Astrocyte of the spinal cord (primary cell): Measurements from ENCODE around the gene PRKAR2B.
A peak's percentile ranks its signal among the peaks of the same experiment; 100 is the strongest.

Source experiments
- DNase-seq: peaks from one replicate; pipeline ENCODE4 v3.0.0; 2011; ENCODE audit warnings: low read depth, low spot score
- H3K4me3 ChIP-seq: 2 replicates; pipeline ENCODE4 v1.5.1; 2011; ENCODE audit warnings: low read depth, mild to moderate bottlenecking, low read length, moderate library complexity
- CTCF ChIP-seq: IDR thresholded peaks from 2 replicates; pipeline ENCODE4 v1.5.1; 2012; ENCODE audit warnings: low read depth, mild to moderate bottlenecking, low read length, inconsistent platforms
- in situ Hi-C: cut with HindIII; loops from 2 replicates; pipeline ENCODE4 v1.10.0; 2017; ENCODE audit warnings: low sequenced_read_pairs

Gene PRKAR2B

GRCh38 chr7:107032720-107033438 lies 11.6 kb upstream of the PRKAR2B start:
- in situ Hi-C loops, result no loop called here
- TF ChIP-seq CTCF, result no peak
- DNase-seq, result no peak
- no peak overlapping the region for H3K4me3 ChIP-seq

- in situ Hi-C loops, result no loop called here
- no peak for DNase-seq
- H3K4me3 ChIP-seq, result no peak overlapping the region
- TF ChIP-seq CTCF, result no peak
These were observed 10.0 kb upstream of the PRKAR2B start for GRCh38 chr7:107034553-107034952.

GRCh38 chr7:107035446-107035845 lies 9.1 kb upstream of the PRKAR2B start:
- no peak for TF ChIP-seq CTCF
- in situ Hi-C loops, result no loop called here
- no peak overlapping the region for H3K4me3 ChIP-seq
- DNase-seq, result peak; percentile 85

GRCh38 chr7:107036535-107036934 lies 8.0 kb upstream of the PRKAR2B start:
- H3K4me3 ChIP-seq, result no peak overlapping the region
- no peak for DNase-seq
- no peak for TF ChIP-seq CTCF
- in situ Hi-C loops, result no loop called here

GRCh38 chr7:107037717-107038603 lies 6.5 kb upstream of the PRKAR2B start:
- no peak overlapping the region for H3K4me3 ChIP-seq
- no peak for TF ChIP-seq CTCF

GRCh38 chr7:107039199-107039900 lies 5.2 kb upstream of the PRKAR2B start:
- no peak for DNase-seq
- TF ChIP-seq CTCF, result no peak
- in situ Hi-C loops, result no loop called here
- H3K4me3 ChIP-seq, result no peak overlapping the region

More at GRCh38 chr7:107037717-107038603, 6.5 kb upstream of the PRKAR2B start:
- no peak for DNase-seq
- in situ Hi-C loops, result no loop called here
